HTERT RPE-1 (cell line): ENCODE measurements around the gene OTOG.

ENCODE experiments used
- in situ Hi-C: fragments of 300-500 bp; cut with MboI; formaldehyde crosslinking; loops from 4 replicates; pipeline ENCODE4 v1.14.3; 2020; ENCODE audit warnings: low sequenced_read_pairs

The OTOG gene

DNA sequence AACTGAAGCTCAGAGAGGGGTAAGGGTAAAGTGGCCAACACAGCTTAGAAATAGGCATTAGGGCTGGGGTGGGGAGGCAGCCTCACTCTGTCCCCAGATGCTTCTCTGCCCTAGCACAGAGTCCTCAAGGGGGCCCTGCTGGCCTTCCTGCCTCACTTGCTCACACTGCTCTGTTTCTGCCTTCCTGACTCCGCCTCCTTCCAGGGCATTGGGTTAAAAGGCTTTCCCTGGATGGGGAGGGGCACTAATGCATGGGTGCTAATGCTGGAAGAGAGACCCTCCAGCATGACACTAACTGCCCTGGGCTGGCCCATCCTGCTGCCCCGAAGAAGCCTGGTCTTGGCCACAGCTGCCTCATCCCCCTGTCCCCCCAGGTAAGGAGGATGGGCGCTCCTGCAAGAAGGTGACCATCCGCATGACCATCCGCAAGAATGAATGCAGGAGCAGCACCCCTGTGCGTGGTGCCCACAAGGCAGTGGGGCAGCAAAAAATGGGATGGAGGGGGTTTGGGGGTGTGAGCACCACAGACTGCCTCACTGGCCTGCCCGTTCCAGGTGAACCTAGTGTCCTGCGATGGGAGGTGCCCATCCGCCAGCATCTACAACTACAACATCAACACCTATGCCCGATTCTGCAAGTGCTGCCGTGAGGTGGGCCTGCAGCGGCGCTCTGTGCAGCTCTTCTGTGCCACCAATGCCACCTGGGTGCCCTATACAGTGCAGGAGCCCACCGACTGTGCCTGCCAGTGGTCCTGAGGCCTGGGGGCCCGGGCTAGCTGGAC, 98.3 kb downstream of the OTOG start:
- in situ Hi-C loops: no loop called here

DNA sequence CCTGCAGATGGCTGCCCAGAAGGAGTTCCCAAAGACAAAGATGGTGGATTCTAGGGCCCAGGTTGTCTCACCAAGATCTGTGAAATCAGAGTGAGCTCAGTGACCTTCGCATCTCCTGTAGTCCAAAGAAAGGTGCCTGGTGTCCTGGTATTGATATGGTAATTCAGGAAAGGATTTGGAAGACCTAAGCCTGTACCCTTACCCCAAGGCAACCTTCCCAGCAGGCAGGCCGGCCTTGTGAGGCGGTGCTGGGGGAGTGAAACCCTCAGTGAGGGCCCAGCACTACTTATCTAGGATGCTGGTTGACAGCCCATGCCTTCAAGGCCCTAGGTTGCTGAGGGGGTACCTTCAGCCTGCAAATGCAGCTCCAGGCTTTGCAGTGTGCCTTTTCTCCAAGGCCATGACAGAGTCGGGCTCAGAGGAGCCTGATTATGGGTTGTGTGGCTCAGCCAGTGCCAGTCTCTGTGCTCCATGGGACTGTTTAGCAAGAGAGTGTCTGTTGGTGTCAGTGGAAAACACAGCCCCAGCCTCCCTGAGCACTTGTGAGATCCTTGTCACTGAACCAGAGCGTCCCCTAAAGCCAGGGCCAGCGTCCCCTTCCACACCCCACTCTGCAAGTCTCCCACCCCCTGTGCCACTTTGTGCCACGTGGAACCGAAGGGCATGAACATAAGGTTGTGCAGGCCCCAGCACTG, 99.5 kb downstream of the OTOG start:
- in situ Hi-C loops: no loop called here

DNA sequence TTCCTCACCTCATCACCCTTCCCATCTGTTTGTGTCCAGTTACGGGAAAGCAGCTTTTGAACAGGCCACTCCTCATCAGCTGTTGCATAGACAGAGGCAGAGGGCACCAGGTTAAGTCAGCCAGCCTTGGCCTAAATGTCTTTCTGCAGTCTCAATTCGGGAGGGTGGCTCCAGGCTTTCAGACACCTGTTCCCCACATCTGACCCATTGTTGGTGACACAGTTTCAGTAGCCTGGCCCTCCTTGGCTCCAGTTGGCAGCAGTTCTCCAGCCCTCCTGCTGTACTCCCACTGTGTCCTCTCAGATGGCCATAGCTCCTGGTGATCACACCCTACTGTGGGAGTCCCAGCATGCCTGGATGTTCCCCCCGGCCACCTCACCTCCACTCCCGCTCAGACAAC, 101.5 kb downstream of the OTOG start:
- in situ Hi-C loops: no loop called here

DNA sequence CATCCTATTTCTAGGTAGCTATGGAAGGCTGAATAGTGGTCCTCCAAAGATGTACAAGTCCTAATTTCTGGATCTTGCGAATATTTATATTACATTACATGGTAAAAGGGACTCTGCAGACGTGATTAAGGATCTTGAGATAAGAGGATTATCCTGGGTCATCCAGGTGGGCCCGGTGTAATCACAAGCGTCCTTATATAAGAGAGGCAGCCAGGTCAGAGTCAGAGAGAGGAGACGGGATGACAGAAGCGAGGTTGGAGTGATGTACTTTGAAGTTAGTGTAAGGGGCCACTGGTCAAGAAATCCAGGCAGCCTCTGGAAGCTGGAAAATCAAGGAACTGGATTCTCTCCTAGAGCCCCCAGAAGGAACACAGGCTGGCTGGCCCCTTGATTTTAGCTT, 102.2 kb downstream of the OTOG start:
- in situ Hi-C loops: no loop called here

DNA sequence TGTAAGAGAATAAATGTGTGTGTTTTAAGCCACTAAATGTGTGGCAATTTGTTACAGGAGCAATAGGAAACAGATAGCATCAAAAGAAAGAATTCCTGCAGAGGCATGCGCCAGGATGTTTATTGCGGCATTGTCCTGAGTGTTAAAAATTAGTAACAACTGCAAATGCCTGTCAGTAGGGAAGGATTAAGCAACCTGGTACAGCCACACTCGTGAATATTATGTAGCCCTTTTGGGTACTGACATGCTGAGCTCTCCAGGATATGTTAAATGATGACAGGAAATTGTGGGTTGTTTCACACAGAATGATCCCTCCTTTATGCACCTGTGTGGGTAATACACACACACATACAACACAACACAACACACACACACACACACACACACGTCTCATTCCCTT, 102.6 kb downstream of the OTOG start:
- in situ Hi-C loops: no loop called here

DNA sequence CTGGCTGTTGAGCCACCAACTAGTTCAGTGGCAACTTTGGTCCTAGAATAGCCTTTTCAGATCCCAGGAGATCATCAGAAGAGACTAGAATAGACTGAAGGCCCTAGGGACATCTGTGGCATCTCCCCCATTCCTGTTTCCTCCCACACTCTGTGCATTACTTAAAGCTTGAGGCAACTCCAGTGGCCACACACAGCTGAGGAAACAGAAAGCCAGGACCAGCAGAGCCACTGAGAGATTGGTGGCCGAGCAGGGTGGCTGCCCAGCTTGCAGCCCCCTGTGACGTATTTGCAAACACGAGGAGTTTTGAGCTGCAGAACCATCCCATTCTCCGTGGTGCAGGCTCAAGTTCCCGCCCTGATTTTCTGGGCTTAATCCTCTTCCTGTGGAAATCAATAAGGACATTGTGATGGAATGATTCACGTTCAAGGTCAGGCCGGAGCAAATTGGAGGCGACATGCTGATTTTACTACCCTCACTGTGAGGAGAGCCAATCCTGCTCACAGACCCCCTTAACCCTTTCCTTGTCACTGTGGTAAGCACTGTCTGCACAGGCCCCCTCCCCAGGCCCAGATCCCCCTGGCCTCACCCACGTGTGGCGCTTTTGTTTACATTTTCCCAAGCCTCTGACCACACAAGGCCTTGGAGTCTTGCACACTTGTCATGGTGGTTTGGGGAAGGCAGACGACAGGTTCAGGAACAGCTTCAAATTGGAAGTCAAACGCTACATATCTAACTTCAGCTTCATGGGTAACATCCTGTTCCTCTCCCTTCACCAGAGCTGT, 103.3 kb downstream of the OTOG start:
- in situ Hi-C loops: no loop called here

DNA sequence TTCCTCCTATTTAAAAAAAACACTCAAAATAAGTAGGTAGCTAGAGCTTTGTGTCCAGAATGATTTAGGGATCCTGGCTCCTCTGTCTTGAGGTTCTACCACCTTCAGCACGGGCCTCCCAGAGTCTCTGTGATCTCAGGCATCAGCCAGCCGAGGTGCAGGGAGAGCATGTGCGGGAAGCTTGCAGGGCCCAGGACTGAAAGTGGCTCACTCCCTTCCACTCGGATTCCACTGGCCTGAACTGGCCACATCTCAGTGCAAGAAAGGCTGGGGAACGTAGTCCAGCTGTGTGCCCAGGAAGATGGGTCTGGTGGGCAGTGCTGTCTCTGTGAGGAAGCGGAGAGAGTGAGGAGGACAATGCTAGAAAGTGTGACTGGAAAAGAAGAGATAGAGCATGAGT, 104.0 kb downstream of the OTOG start:
- in situ Hi-C loops: no loop called here

DNA sequence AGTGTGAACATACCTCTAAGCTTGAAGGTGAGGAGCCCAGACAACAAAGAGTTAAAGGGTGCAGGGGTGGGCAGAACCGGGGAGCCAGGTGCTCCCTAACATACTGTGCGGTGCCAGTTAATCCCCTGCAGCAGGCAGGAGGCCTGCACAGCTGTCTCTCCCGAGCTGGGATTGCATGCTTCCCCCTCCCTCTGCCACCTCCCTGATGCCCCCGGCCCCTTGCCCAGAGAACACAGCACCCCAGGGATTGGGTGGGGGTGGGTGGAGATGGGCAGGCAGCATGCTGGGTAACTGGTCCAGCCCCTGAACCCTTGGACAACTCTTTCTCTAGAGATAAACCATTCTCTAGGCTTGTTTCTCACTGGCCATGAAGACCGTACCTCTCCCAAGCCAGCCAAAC, 104.6 kb downstream of the OTOG start:
- in situ Hi-C loops: no loop called here

DNA sequence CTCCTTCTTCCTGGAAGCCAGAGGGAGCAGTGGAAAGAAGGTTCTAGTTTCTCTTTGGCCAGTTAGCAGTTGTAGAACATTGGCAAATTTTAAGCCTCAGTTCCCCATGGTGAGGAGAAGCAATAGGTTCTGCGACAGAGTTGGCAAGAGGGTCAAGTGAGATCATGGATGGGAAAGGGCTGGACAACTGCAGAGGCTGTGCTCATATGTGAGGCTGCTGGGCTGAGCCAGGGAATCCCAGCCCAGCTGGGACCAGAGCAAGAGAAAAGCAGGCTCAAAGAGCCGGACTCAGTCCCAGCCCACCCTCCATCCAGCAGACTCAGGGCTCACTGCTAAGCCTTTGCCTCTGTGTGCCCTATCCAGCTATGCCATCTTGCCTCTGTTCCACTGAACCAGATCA, 105.5 kb downstream of the OTOG start:
- in situ Hi-C loops: no loop called here

DNA sequence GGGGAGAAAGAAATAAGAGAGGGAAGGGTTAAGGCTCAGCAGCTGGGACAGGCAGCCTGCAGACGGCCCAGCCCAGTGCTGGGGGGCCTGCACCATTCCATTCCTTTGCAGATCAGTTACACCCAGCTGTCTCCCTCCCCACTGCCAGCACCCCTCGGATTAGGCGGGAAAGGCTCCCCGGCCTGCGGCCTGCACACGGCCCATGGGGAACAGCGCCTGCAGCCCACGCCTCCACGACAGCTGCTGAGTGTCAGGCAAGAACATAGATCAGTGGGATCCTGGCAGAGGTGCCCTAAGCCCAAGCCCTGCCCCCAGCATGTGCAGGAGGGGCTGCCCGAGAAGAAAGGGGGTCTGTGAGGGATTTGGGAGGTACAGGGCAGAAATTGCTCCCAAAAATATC, 106.6 kb downstream of the OTOG start:
- in situ Hi-C loops: no loop called here

DNA sequence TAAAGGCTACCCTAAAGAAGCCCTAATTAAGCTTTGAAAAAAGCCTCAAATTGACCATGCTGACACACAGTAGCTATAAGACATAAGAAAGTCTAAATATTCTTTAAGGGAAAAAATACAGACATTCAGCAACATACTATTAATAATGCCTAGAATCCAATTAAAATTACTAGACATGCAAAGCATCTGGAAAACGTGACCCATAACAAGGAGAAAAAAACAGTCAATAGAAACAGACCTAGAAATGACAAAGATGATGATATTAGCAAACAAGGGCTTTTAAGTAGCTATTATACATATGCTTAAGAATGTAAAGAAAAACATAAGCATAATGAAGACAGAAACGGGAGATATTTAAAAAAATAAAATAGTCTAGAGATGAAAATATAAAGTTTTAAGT, 108.6 kb downstream of the OTOG start:
- in situ Hi-C loops: no loop called here

DNA sequence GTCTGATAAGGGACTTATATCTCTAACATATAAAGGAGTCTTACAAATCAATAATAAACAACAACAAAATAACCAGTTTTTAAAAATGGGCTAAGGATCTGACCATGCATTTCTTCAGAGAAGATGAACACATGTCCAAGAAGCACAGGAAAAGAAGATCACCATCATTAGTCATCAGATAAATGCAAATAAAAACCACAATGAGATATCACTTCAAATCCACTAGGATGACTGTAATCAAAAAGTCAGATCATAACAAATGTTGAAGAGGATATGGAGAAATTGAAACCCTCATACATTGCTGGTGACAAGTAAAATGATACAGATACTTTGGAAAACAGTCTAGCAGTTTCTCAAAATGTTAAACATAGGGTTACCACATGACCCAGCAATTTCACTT, 111.2 kb downstream of the OTOG start:
- in situ Hi-C loops: no loop called here

DNA sequence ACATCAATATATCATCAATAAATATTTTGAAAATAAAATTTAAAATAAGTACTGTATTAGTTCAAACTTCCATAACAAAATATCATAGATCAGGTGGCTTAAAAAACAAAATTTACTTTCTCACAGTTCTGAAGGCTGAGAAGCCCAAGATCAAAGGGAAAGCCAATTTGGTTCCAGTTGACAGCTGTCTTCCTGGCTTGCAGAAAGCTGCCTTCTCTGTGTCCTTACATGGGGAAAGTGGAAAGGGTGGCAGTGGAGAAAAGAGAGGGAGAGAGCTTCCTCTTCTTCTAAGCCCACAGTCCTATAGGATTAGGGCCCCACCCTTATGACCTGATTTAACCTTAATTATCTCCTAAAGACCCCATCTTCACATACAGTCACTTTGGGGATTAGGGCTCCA, 121.1 kb downstream of the OTOG start:
- in situ Hi-C loops: no loop called here

DNA sequence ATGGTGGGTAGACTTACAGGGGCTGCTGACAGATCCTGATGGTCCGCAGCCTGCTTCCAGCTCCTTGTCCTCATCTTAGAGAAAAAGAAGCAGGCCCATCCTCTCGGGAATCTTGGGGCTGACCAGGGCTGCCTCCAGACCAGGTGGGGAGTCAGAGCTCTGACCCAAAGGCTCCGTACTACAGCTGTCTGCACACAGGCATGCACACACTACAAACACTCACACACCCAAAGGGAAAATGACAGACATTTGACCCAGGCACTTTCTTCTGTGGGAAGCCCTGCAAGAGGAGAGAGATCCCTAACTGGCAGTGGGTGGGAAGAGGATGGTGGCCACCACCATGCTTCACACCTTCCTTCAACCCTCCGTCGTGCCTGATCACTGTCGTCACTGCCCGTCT, 125.4 kb downstream of the OTOG start:
- in situ Hi-C loops: no loop called here

DNA sequence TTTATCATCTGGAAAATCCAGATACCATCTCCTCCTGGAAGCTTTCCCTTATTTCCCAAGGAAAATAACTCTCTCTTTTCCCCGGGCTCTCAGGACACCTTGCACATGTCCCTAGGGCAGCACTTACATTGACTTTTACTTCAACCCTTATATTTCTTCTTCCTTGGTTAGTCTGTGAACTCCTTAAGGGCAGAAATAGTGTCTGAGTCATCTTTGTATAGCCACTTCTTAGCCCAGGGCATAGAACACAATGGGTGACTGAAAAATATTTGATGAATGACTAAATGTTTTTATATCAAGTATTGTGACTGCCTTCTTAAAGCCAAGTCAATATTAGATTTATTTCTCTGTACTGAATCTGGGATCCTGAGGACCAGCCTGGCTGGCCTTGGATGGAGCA, 126.9 kb downstream of the OTOG start:
- in situ Hi-C loops: no loop called here

DNA sequence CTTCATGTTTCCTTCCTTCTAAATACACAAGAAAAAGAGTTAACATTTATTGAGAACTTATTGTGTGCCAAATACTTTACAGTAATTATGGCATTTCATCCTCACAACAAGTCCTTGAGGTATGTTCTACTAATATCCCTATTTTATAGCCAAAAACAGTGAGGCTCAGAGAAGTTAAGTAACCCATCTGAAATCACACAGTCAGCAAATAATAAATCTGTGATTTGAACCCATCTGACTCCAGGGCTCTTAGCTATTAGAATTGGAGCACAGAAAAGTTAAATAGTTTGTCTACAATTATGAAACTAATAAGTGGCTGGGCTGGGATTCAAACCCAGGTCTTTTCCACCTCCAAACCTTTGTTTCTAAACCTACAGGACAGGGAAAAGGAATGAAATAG, 135.8 kb downstream of the OTOG start:
- in situ Hi-C loops: no loop called here

DNA sequence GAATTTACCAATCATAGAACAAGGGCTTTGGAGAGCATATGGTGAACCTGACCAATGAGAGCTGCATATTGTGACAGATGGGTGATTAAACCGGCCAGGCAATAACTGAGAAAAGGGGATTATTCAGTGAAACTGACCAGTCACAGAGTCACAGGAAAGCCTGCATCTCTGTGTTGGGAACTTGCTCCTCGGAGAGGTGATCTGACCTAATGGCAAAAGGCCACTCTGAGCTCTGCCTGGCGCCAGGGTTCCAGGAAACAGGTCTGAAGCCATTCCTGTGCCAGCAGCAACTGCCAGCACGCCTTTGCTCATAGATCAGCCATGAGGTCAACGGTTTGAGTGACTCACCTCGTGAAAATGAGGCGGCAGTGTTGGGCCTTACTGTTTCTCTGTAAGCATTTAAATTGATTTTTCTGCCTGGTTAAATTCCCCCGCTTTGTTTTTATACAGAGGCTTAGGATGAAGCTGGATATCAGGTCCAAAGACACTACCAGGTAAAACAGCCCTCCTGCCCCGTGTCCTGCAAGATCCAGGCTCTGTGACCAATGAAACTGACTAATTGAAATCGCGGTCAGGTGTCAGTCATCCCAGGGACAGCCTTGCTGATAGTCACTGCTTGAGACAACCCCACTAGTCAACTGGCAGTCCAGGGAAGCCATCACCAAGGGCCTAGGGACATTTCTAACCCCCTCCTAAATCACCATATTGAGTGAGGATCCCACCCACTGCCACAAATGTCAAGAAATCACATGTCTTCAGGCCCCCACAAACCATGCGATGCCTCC, 136.5 kb downstream of the OTOG start:
- in situ Hi-C loops: no loop called here

DNA sequence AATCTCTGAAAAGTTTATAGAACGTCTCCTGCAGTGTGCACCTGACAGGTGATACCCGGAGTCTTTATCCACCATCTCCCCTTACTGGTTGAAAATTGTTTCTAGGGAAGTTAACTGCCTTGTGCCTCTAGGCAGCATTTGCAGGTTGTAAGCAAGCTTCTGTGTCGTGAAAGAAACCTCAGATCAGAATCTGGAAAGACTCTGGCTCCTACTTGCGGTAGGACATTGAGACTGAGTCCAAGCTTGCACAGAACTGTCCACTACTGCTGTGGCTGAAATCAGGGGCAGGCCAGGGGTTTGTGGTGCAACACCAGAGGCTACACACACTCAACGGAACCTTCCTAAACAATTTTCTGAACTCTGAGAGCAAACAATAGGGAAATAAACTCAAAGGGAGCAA, 137.5 kb downstream of the OTOG start:
- in situ Hi-C loops: no loop called here

DNA sequence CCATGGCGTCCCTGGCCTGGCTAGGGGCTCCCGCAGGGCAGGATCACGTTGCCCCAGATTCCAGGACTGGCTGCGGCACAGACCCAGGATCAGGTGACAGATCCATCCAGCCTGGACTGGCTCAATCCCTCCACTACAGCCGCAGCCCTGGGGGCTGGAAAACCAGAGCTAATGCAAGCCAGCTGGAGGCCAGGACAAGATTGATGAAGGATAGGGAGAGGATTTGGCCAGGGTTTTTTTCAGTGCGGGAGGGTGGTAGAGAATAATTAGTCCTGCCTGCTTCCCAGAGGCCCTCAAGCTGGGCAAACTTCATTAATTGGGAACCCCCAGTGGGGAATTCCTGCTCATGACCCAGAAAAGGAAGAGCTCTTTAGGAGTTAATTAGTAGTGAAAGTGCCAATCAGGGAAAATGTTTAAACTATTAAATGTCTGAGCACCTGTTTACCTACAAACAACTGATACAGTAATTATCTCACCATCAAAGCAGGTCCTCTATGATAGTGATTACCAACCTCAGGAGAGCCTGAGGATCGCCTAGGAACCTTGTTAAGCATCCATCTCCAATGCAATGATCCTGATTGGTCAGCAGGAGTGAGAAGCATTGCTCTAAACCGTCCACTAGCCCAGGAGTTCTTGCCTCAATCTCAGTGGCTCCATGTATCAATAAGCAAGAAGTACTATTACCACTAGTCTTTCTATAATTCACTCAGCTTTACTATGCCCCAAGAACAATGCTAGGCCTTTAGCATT, 139.3 kb downstream of the OTOG start:
- in situ Hi-C loops: no loop called here

DNA sequence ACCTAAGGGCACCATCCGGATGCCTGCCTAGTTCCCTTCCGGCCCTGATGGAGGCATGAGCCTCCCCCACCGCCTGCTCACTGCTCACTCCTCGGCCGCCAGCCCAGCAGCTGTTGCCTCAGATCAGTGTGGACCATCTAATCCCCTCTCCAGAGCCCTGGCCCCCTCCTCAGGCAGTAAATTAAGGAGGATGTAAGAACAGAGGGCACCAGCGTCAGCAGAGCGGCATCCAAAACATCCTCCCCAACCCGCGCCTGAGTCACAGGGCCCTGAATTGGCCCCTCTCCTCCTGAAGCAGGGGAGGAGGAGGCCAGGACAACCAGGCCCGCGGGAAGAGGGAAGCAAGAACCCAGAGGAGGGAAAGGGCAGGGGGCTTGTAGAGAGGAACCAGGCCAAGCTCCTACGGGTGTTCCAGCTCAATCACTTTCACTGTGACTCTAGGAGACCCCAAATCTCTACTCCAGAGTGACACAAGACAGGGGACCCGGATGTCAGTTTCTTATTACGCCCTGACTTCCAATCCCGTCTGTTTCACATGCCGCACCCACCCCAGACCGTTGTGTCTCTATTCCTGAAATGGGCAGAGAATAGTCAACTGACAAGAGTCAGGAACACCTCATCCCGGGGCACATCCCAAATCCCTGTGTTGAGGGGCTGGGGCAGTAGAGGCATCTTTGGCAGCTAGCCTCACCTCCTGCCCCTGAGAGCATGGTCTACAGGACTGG, 141.0 kb downstream of the OTOG start:
- in situ Hi-C loops: no loop called here
